Measurements from ENCODE around the gene SRPK1.
A peak's percentile ranks its signal among the peaks of the same experiment; 100 is the strongest.
"Not testable (repeated sequence)": the region's sequence is repeated elsewhere in the genome, so short reads cannot be mapped to it uniquely, and the experiment has no call there.

SRPK1 gene

GRCh38 chr6:35920793-35921732 is at the start of gene SRPK1:
Gene SRPK1, minus strand, starts transcription at chr6:35921098. Its CDS starts 42 bp downstream, at chr6:35921056.
- peak; percentile 69 to 92 for DNase-seq

GRCh38 chr6:35970181-35970580 is 49.3 kb upstream of the SRPK1 start:
- no peak for DNase-seq

DNA sequence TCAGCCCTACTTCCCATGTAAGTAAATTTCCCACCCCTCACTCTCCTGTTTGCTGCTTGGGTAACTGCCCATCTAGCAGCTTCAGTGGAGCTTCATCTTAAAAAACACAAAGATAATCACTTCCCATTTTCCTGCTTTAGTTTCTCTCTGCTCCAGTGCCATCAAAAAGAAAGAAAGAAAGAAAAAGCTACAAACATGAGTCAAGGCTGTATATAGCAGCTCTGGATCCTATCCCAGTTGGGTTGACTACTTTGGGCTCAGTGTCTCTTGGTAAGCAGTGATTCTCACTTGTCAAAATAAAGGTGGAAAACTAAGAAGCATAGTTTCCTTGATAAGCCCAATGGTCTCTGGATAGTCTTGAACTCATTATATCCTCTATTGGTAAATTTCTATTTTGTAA is 48.7 kb upstream of the SRPK1 start:
- no peak for DNase-seq

DNA sequence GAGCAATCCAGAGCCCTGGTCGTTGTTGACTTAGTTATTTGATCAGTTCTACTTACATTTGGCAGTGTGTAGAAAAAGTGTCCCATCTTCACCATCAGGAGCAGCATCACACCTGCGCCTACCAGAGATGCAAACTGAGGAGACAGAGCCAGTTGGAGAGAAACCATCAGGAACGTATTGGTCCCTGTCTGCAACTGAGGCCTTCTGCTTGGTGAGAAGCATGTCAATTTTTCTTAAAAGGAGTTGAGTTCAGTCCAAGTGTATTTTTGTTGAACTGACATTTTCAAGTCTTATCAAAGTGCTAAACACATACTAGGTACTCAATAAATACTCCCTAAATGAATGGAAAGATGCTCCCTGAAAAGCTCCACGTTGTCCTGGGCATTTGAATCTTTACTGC is 47.9 kb upstream of the SRPK1 start:
- DNase-seq = no peak

GRCh38 chr6:35967076-35967774 is 46.3 kb upstream of the SRPK1 start:
- no peak for DNase-seq

- no peak for DNase-seq
Observed at GRCh38 chr6:35962779-35963560, 42.1 kb upstream of the SRPK1 start.

DNA sequence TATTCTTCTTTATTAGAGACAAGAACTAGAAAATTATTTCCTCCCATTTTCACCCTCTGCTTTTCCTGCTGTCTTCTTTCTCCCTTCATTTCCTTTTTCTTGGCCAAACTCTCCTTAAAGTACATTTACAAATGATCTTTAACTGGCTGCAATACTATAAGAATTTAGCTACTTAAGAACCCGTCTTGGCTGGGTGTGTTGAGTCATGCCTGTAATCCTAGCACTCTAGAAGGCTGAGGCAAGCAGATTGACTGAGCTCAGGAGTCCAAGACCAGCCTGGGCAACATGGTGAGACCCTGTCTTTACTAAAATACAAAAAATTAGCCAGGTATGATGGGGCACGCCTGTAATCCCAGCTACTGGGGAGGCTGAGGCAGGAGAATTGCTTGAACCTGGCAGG is 39.3 kb upstream of the SRPK1 start:
- no peak for DNase-seq

DNA sequence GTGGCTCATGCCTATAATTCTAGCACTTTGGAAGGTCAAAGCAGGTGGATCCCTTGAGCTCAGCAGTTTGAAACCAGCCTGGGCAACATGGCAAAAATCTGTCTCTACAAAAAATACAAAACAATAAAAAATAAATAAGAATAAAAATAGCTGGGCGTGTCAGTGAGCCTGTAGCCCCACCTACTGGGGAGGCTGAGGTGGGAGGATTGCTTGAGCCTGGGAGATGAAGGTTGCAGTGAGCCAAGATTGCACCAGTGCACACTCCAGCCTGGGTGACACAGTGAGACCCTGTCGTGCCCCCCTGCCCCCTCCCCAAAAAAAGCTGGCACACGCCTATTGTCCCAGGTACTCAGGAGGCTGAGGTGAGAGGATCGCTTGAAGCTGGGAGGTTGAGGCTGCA is 35.1 kb upstream of the SRPK1 start:
- DNase-seq = no peak

GRCh38 chr6:35955521-35955920 is 34.6 kb upstream of the SRPK1 start:
- no peak for DNase-seq

- DNase-seq = no peak
Observed at GRCh38 chr6:35955071-35955470, 34.2 kb upstream of the SRPK1 start.

DNA sequence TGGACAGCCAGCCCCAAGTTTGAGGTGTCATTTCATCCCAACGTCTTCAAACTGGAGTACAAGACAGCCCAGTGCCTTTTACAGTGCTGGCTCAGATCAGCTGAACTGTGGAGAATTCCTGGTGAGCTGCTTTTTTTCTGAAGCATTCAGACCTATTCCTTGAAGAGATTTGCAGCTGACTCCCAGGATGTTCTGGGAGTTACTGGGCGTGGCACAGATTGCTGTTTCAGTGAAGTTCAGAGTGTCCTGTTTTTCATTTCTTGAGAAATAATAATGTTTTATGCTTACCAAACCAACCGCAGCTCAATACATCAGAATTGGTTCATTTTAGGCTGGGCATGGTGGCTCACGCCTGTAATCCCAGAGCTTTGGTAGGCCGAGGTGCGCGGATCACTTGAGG is 33.4 kb upstream of the SRPK1 start:
- no peak for DNase-seq

- peak in 1 of 2 experiments; percentile 12 for DNase-seq
Observed at GRCh38 chr6:35948725-35949124, 27.8 kb upstream of the SRPK1 start.

DNA sequence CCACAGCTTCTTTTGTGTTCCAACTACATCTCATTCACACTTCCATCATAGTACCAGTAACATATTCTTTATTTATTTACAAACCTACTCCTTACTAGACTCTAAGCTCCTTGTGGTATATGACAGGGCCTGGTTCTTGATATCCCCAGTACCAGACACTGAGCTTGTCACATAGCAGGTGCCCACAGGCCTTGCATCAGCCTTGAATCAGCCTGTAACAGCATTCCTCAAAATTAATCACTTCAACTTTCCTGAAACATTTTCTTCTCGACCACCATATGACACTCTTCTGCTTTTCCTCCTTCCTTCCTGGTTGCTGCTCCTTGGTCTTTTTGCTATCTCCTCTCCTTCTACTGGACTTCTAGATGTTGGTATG is 24.7 kb upstream of the SRPK1 start:
- DNase-seq = no peak

DNA sequence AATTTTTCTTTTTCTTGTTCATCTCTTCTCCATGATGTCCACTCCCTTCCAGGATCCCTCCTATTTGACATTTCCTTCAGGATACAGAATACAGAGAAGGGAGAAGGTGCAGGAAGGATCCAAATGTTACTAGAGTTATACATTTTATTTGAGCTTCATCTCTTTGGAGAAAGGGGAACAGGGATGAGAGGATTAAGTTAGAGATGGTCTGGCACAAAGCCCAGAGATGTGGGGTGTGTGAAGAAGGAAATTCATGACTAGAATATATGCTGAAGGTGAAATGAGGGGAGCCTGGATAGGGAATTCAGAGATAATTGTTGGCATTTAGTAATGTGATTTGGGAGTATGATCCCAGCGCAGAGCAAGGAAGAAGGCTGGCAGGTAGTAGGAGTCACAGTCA is 22.5 kb upstream of the SRPK1 start:
- no peak for DNase-seq

GRCh38 chr6:35942355-35942754 is 21.5 kb upstream of the SRPK1 start:
- DNase-seq = no peak

DNA sequence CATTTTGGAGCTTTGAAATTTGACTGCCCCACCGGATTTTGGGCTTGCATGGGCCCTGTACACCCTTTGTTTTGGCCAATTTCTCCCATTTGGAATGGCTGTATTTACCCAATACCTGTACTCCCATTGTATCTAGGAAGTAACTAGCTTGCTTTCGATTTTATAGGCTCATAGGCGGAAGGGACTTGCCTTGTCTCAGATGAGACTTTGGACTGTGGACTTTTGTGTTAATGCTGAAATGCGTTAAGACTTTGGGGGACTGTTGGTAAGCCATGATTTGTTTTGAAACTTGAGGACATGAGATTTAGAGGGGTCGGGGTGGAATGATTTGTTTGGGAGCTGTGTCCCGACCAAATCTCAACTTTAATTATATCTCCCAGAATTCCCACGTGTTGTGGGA is 20.3 kb upstream of the SRPK1 start:
- DNase-seq = not testable (repeated sequence)

- not testable (repeated sequence) for DNase-seq
Observed at GRCh38 chr6:35940014-35940413, 19.1 kb upstream of the SRPK1 start.

- DNase-seq = not testable (repeated sequence)
Observed at GRCh38 chr6:35939259-35939658, 18.4 kb upstream of the SRPK1 start.

DNA sequence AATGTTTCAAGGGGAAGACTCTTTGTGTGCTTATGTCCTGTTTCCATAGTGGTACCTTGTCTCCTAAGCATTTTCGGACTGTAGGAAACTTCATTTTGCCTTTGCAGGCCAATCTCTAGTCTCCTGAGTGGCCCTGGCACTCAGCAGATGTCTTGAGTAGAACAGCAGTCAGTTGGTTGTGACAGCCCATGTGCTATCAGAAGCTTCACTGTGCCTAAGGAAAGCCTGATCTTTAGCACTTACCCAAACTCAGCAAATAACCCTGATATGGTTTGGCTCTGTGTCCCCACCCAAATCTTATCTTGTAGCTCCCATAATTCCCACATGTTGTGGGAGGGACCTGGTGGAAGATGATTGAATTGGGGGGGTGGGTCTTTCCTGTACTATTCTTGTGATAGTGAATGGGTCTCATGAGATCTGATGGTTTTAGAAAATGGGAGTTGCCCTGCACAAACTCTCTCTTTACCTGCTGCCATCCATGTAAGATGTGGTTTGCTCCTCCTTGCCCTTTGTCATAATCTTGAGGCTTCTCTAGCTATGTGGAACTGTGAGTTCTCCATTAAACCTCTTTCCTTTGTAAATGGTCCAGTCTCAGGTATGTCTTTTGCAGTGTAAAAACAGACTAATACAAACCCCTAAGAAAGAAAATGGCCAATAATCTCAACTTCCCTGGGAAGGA is 15.9 kb upstream of the SRPK1 start:
- DNase-seq = no peak

GRCh38 chr6:35935469-35935868 is 14.6 kb upstream of the SRPK1 start:
- no peak for DNase-seq

DNA sequence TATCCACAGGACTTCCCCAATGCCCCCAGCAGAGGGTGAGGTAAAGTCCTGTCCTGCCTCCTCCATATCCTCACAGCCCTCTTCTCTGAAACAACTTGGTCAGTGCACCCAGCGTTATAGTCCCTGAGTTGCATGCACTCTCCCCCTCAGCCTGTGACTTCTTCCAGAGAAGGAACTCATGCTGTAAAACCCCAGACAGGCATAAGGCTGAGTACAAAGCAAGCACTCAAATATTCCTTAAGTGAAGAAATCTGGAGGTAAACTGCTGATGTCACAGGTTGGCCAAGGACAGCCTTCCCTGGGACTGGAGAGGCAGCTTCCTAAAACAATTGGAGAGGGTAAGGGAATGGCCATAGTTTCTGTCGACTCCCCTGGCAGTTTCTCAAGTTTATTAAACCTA is 12.9 kb upstream of the SRPK1 start:
- DNase-seq = no peak

DNA sequence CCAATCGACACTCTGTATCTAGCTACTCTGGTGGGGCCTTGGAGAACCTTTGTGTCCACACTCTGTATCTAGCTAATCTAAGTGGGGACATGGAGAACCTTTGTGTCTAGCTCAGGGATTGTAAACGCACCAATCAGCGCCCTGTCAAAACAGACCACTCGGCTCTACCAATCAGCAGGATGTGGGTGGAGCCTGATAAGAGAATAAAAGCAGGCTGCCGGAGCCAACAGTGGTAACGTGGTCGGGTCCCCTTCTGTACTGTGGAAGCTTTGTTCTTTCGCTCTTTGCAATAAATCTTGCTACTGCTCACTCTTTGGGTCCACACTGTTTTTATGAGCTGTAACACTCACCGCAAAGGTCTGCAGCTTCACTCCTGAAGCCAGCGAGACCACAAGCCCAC is 11.0 kb upstream of the SRPK1 start:
- not testable (repeated sequence) for DNase-seq

DNA sequence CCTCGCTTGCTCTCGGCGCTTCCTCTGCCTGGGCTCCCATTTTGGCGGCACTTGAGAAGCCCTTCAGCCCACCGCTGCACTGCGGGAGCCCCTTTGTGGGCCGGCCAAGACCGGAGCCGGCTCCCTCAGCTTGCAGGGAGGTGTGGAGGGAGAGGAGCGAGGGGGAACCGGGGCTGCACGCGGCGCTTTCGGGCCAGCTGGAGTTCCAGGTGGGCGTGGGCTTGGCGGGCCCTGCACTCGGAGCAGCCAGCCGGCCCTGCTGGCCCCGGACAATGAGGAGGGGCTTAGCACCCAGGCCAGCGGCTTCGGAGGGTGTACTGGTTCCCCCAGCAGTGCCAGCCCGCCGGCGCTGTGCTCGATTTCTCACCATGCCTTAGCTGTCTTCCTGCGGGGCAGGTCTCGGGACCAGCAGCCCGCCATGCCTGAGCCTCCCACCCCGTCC is 10.2 kb upstream of the SRPK1 start:
- DNase-seq = no peak

All from NCI-H446 (cell line).